ENCODE measurements around the gene CSNK2A2.

The CSNK2A2 gene

GRCh38 chr16:58198022-58198683 lies at the start of gene CSNK2A2:
CSNK2A2 (minus strand) TSS chr16:58198106; CDS start chr16:58197736, 370 bp downstream.
- DNase-seq = peak; percentile 78

GRCh38 chr16:58243528-58244004 lies 45.7 kb upstream of the CSNK2A2 start:
- no peak for DNase-seq

DNA sequence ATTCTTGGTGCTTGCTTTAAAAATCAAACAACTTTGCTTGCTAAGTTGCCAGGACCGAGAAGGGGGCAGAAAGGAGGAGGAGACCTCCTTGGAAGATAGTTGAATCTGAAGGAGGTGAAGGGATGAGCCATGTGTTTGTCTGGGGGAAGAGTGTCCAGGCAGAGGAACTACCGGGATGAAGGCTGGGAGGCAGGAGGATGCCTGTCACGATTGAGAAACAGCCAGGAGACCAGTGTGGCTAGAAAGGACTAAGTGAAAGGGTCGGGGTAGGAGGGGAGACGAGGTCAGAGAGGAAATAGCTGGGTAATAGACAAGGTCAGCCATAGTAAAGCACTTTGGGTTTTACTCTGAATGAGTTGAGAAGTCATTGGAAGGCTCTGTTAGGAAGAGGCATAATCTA lies 38.9 kb upstream of the CSNK2A2 start:
- no peak for DNase-seq

GRCh38 chr16:58236231-58236690 lies 38.4 kb upstream of the CSNK2A2 start:
- peak; percentile 49 for DNase-seq

DNA sequence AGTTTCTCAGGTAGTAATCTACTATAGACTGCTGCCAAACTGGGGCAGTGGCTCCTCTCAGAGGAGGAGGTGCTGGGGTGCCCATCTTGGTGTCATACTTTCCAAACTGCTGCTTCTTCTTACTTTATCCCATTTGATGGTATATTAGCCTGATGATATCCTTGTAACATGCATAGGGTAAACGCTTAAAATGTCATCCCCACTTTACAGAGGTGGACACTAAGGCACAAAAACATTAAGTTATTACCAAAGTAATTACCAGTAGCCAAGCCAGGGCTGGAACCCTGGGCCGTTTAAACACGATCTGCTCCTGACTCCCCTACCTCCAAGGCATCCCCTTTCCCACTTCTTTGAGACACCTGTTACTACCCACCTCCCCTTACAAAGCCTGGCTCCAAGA lies 37.8 kb upstream of the CSNK2A2 start:
- DNase-seq = no peak

- no peak for DNase-seq
Measured at GRCh38 chr16:58234831-58235595, 37.1 kb upstream of the CSNK2A2 start.

GRCh38 chr16:58230259-58230658 lies 32.4 kb upstream of the CSNK2A2 start:
- DNase-seq = no peak

DNA sequence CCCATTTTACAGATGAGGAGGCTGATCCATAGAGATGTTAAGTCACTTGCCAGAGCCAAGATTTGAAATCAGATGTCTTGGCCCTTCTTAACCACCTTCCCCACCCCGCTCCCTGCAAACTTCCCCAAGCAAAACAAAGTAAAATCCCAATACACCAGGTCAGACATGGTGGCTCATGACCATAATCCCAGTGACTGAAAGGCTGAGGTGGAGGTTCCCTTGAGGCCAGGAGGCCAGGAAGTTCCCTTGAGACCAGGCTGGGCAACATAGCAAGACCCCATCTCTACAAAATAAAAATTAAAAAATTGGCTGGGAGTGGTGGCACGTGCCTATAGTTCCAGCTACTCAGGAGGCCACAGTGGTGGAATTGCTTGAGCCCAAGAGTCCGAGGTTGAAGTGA lies 28.9 kb upstream of the CSNK2A2 start:
- DNase-seq = no peak

GRCh38 chr16:58225965-58226602 lies 28.2 kb upstream of the CSNK2A2 start:
- DNase-seq = no peak

GRCh38 chr16:58222532-58223316 lies 24.8 kb upstream of the CSNK2A2 start:
- DNase-seq = no peak

GRCh38 chr16:58219432-58219831 lies 21.5 kb upstream of the CSNK2A2 start:
- no peak for DNase-seq

DNA sequence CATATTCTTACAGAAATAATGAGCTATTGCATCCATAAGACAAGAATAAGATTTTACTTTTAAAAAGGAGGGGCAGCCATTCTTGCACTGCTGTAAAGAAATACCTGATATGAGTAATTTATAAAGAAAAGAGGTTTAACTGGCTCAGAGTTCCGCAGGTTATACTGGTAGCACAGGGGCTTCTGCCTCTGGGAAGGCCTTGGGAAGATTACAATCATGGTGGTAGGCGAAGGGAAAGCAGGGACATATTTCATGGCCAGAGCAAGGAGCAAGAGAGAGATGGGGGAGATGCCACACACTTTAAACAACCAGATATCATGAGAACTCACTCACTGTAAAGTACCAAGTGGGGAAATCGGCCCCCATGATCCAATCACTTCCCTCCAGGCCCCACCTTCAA lies 20.9 kb upstream of the CSNK2A2 start:
- DNase-seq = no peak

- DNase-seq = no peak
Measured at GRCh38 chr16:58217311-58217925, 19.5 kb upstream of the CSNK2A2 start.

DNA sequence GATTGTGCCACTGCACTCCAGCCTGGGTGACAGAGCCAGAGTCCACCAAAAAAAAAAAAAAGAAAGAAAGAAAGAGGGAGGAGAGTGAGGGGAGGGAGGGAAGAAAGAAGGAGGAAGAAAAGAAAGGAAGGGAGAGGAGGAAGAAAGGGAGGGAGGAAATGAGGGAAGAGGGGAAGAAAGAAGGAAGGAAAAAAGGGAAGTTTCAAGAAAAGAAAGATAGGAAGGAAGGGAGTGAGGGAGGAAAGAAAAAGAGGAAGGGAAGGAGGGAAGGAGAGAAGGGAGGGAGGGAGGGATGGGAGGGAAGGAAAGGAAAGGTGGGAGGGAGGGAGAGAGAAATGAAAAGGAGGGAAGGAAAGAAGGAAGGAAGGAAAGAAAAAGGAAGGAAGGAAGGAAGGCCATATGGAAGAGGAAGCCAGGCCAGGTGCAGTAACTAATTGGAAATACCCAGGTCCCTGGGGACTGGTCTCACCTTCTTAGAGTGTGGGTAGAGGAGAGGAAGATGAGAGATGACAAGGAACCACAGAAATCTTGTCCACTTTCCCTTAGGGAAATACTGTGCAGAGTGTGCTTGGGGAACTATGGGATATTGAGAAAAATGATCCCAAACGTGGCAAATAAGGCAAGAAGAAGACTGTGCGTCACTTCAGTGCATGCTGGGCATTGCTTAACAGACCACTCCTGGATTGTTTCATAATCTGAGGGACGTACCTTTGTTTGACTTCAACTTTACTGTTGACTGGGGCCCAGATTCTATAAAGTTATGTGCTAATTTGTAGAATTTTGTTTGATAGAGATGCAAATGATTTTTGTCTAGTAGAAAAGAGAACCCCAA lies 15.1 kb upstream of the CSNK2A2 start:
- no peak for DNase-seq

DNA sequence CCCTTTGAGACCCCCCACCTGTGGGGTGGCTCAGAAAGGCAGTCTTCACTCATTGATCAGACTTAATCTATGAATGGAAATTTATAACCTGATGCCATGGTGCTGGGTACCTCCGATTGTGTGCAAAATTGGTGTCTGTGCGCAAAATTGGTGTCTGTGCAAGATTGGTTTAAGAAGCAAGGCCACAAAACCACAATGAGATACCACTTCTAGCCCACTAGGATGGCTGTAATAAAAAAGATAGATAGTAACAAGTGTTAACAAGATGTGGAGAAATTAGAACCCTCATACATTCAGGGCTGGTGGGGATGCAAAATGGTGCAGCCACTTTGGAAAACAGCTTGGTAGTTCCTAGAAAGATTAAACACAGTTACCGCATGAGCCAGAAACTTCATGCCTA lies 13.9 kb upstream of the CSNK2A2 start:
- DNase-seq = no peak

- DNase-seq = no peak
Measured at GRCh38 chr16:58211245-58211644, 13.3 kb upstream of the CSNK2A2 start.

- no peak for DNase-seq
Measured at GRCh38 chr16:58205276-58206036, 7.5 kb upstream of the CSNK2A2 start.

- no peak for DNase-seq
Measured at GRCh38 chr16:58201163-58201562, 3.3 kb upstream of the CSNK2A2 start.

DNA sequence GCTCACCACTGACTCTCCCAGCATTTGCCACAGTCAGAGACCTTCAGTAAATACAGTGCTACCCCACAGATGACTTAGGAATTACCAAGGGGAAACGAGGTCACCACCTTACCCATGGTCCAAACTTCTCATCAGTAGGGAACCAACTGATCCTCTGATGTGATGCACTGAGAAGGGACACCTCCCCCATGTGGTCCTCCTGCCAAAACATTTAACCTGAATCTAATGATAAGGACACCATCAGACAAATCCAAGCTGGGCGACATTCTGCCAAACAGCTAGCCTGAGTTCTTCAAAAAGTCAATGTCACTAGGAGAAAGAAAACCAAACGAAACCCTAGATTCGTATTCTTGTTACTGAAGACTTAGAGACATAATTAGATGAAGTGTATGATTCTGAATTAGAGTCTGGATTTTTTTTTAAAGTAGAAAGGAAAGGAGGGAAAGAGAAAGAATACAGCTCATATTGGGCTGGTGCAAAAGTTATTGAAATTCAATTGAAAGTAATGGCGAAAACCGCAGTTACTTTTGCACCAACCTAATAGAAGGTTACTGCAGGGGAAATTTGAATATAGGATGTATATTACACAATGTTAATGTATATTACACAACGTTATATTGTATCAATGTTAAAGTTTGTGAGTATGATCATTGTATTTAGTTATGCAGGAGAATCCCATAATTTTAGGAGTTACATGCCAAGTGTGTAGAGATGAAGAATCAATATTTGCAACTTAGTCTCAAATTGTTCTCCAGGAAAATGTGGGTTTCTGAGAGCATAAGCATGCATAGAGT lies 2.3 kb upstream of the CSNK2A2 start:
- no peak for DNase-seq
